Heart right ventricle (tissue), 16 donors: ENCODE data around the gene LILRA5. TPM values are rescaled to one million over a fixed set of nuclear protein-coding genes. Genes with fewer than 3 reads are reported as not detected.

Experiments used
- ATAC-seq, 8 donors: fragments of 200-7000 bp; cut with Tn5 transposase; one replicate each; pipeline ENCODE4 v1.9.1; 2020; ENCODE audit warnings: mild to moderate bottlenecking in 8 of 8, moderate library complexity in 8 of 8, moderate number of reproducible peaks in 1 of 8
- DNase-seq, 2 donors: peaks; one replicate each; pipeline ENCODE4 v3.0.0-alpha.2; 2020
- H3K27ac ChIP-seq, 10 donors: fragments of 200-600 bp; sonication (generic) in 2 of 10; one replicate each; pipeline versions ENCODE4 v1.5.0 to v1.8.0; 2020 to 2022; ENCODE audit warnings: mild to moderate bottlenecking in 3 of 10
- H3K27me3 ChIP-seq, 7 donors: fragments of 200-600 bp; one replicate each; pipeline ENCODE4 v1.8.0; 2021 to 2022; ENCODE audit warnings: mild to moderate bottlenecking in 2 of 7
- H3K36me3 ChIP-seq, 9 donors: fragments of 200-600 bp; sonication (generic) in 1 of 9; one replicate each; pipeline versions ENCODE4 v1.5.0 to v1.8.0; 2020 to 2022; ENCODE audit warnings: mild to moderate bottlenecking in 2 of 9
- H3K4me1 ChIP-seq, 9 donors: fragments of 200-600 bp; sonication (generic) in 1 of 9; one replicate each; pipeline versions ENCODE4 v1.5.0 to v1.8.0; 2020 to 2022; ENCODE audit warnings: mild to moderate bottlenecking in 4 of 9
- H3K4me3 ChIP-seq, 10 donors: fragments of 200-600 bp; sonication (generic) in 2 of 10; one replicate each; pipeline versions ENCODE4 v1.5.0 to v1.8.0; 2020 to 2022; ENCODE audit warnings: mild to moderate bottlenecking in 7 of 10, moderate library complexity in 2 of 10
- H3K9me3 ChIP-seq, 11 donors: fragments of 200-600 bp in 10 of 11; sonication (generic) in 2 of 11; one replicate each; pipeline versions ENCODE4 v1.5.0 to v1.8.0; 2013 to 2022; ENCODE audit warnings: mild to moderate bottlenecking in 2 of 11, control low read depth in 1 of 11, moderate library complexity in 1 of 11
- WGBS, 2 donors: extraction: QIAGEN DNeasy Blood & Tissue Kit; methylation state at CpG; one replicate each; pipeline ENCODE4 v1.1.7; 2013; ENCODE audit warnings: inconsistent platforms in 1 of 2; 5-methylcytosine and 5-hydroxymethylcytosine counted together
- intact Hi-C, 10 donors: fragments of 100-400 bp; cut with DNase I; formaldehyde crosslinking; loops; one replicate each; pipeline versions ENCODE4 v1.11.1 to v1.14.2; 2022
- polyA plus RNA-seq, 2 donors: library from polyadenylated mRNA; stranded (reverse); fragments of 200-250 nt; gene quantifications; one replicate each; pipeline ENCODE4 v1.2.3, GENCODE V29; 2013
- total RNA-seq, 10 donors: library from RNA; stranded (reverse); fragmentation: NEBNext Ultra II Directional in 3 of 10; extraction: Animal tissue kit (Norgen Biotek cat#: 25700) in 3 of 10; gene quantifications; one replicate each; pipeline versions ENCODE4 v1.2.1 to v1.2.4, GENCODE V29; 2021 to 2023
- TF ChIP-seq, protein P1 (sequence below), 9 donors: fragments of 200-600 bp; sonication (generic) in 2 of 9; IDR thresholded peaks; one replicate each; pipeline versions ENCODE4 v1.5.0 to v1.8.0; 2021 to 2022; ENCODE audit warnings: antibody characterized with exemption in 9 of 9, mild to moderate bottlenecking in 5 of 9, moderate library complexity in 1 of 9
- donor health status: Arrhythmogenic right ventricular cardiomyopathy.
- donor health status: ischemic (EF 13 %, LVEDD 7.1; RV severe dilation, severe dysfunction).
- donor health status: healthy with polysubstance abuse.
- donor health status: DM: no; HTN: yes; CAD: no.
- donor health status: DM: no; HTN: no; CAD: no.
- donor health status: ischemic (EF 25% LVEDD 6.9; RV normal size, moderate dysfunction).
- donor health status: ischemic (EF 25% LVEDD 5.7; RV mildly dilated, moderate dysfunction).
- donor health status: healthy.
- donor health status: DM: yes; HTN: yes; CAD: no.
- donor health status: Ischemic cardiomyopathy.
- donor health status: ischemic (EF 35%, LVEDD 5.7; RV mildly dilated, moderate dysfunction).
- donor health status: nonischemic (EF 11% LVEDD 7.7; RV severe dilation, severe dysfunction).
- donor health status: DM: yes; HTN: yes; CAD: no.
- donor health status: PGD.
- donor health status: ischemic (EF 29% LVEDD 5.4; RV normal size, mild dysfunction).
- donor health status: nonischemic (EF 23%, LVEDD 6.1; RV moderate dilation, normal function).

LILRA5 gene
- total and polyA plus RNA-seq, 12 donors: 0.26 to 8.5 (median 1.3) TPM

DNA sequence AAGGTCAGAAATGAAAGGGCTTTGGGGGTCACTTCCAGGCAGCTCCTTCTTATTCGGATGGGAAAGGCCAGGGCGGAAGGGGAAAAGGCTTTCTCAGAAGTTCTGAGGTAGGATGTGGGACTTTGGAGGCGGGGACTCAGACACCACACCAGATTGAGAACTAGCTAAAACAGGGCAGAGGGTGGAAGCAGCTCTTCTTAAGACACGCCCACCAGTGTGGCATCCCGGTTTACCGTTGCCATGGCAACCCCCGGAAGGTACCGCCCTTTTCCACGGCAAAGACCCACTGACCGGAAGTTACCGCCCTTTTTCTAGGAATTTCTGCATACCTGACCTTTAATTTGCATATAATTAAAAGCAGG is 3.8 kb upstream of the LILRA5 start:
- DNase-seq: peak in 1 of 2 donors; percentile 34
- Histone ChIP-seq H3K27ac (peak overlapping the region in 1 of 10 donors; percentile 83), H3K36me3 (no peaks in the 10 kb centered on the region), H3K27me3 (peaks cover 0 to 56% (median 45%) of the 10 kb centered on the region in 7 donors), H3K4me3 (no peak overlapping the region), H3K9me3 (no peaks in the 10 kb centered on the region), H3K4me1 (peaks cover 0 to 36% (median 0%) of the 10 kb centered on the region in 9 donors)
- intact Hi-C loops: no loop called here
- WGBS, 2 donors: 39 to 48% methylated on average over 11 of the region's 11 CpGs
- TF ChIP-seq, protein P1, sequence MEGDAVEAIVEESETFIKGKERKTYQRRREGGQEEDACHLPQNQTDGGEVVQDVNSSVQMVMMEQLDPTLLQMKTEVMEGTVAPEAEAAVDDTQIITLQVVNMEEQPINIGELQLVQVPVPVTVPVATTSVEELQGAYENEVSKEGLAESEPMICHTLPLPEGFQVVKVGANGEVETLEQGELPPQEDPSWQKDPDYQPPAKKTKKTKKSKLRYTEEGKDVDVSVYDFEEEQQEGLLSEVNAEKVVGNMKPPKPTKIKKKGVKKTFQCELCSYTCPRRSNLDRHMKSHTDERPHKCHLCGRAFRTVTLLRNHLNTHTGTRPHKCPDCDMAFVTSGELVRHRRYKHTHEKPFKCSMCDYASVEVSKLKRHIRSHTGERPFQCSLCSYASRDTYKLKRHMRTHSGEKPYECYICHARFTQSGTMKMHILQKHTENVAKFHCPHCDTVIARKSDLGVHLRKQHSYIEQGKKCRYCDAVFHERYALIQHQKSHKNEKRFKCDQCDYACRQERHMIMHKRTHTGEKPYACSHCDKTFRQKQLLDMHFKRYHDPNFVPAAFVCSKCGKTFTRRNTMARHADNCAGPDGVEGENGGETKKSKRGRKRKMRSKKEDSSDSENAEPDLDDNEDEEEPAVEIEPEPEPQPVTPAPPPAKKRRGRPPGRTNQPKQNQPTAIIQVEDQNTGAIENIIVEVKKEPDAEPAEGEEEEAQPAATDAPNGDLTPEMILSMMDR (IDR thresholded peaks at IDR 0.05): no peak
- peak in 2 of 8 donors; percentile 38 to 65 for ATAC-seq

DNA sequence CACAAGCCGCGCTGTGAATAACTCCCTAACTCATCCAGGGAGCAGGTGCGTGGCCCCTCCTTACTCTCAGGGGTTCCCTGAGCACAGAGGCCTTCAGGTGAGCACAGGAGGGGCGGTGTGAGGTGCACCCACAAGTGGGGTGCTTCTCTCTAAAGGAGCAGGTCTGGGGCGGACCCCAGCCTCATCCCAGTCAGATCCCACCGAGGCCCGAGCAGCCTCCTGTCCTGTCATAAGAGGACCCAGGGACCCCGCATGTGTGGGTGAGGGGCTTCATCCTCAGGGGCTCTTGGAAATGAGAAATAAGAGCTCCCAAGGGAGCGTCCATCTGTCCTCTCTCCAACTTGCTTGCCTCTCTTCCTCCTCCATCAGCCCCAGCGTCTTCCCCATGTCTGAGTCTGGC is 3.0 kb upstream of the LILRA5 start:
- TF ChIP-seq, protein P1 (IDR thresholded peaks at IDR 0.05): no peak
- no peak for DNase-seq
- Histone ChIP-seq H3K9me3 (no peaks in the 10 kb centered on the region), H3K4me1 (peaks cover 0 to 36% (median 0%) of the 10 kb centered on the region in 9 donors), H3K27ac (peak overlapping the region in 1 of 10 donors; percentile 83), H3K27me3 (peaks cover 0 to 62% (median 50%) of the 10 kb centered on the region in 7 donors), H3K36me3 (peaks cover 0 to 7% (median 0%) of the 10 kb centered on the region in 9 donors), H3K4me3 (no peak overlapping the region)
- intact Hi-C loops: no loop called here
- WGBS, 2 donors: 74 to 81% methylated on average over 10 of the region's 10 CpGs
- ATAC-seq: no peak

DNA sequence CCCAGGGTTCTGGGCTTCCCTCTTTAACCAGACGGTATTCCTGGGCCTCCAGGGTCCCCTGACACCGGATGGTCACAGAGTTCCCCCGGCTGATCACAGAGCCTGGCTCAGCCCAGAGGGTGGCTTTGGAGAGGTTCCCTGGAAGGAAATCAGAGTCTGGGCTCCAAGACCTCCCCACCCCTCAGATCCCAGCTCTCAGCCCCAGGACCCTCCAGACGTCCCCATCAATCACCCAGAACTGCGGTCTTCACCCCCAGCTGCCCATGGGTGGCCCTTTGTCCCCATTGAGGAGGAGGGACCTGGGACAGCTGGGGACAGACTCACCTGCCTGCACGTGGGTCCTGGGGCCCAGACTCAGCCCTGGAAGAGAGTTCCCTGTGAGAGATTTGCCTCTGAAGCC is 955 bp downstream of the LILRA5 start:
- Histone ChIP-seq H3K36me3 (peaks cover 0 to 7% (median 0%) of the 10 kb centered on the region in 9 donors), H3K9me3 (no peaks in the 10 kb centered on the region), H3K27ac (peak overlapping the region in 2 of 10 donors; percentile 40 to 87), H3K4me3 (peak overlapping the region in 1 of 10 donors; percentile 39), H3K4me1 (peaks cover 0 to 22% (median 0%) of the 10 kb centered on the region in 9 donors), H3K27me3 (peaks cover 0 to 48% (median 35%) of the 10 kb centered on the region in 7 donors)
- intact Hi-C loops: no loop called here
- DNase-seq (no peak), ATAC-seq (no peak)
- WGBS, 2 donors: 62% methylated on average over 6 of the region's 6 CpGs
- TF ChIP-seq, protein P1 (IDR thresholded peaks at IDR 0.05): no peak

DNA sequence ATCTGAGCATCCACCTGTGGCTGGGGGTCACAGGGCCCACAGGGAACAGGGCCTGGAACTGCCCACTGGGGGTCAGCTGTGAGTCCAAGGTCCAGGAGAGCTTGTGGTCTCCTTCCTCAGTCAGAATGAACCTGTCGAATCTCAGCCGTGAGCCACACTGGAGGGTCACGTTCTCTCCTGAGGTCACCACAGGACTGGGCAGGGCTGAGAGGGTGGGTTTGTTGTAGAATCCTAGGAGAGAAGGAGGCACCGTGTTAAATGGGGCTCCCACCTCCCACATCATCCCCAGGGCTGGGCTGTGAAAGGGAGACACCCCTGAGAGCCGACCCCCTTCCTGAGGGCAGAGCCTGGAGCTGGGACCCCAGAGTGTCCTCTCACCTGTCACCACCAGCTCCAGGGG is 1.5 kb downstream of the LILRA5 start:
- no peak for DNase-seq
- intact Hi-C loops: no loop called here
- no peak for ATAC-seq
- Histone ChIP-seq H3K9me3 (no peaks in the 10 kb centered on the region), H3K4me1 (peaks cover 0 to 17% (median 0%) of the 10 kb centered on the region in 9 donors), H3K27ac (peak overlapping the region in 1 of 10 donors; percentile 87), H3K27me3 (peaks cover 0 to 43% (median 33%) of the 10 kb centered on the region in 7 donors), H3K4me3 (peak overlapping the region in 1 of 10 donors; percentile 39), H3K36me3 (peaks cover 0 to 7% (median 0%) of the 10 kb centered on the region in 9 donors)
- TF ChIP-seq, protein P1 (IDR thresholded peaks at IDR 0.05): no peak
- WGBS, 2 donors: 65 to 77% methylated on average over 5 of the region's 5 CpGs
